Measurements from ENCODE around the gene PLIN5.

DNA sequence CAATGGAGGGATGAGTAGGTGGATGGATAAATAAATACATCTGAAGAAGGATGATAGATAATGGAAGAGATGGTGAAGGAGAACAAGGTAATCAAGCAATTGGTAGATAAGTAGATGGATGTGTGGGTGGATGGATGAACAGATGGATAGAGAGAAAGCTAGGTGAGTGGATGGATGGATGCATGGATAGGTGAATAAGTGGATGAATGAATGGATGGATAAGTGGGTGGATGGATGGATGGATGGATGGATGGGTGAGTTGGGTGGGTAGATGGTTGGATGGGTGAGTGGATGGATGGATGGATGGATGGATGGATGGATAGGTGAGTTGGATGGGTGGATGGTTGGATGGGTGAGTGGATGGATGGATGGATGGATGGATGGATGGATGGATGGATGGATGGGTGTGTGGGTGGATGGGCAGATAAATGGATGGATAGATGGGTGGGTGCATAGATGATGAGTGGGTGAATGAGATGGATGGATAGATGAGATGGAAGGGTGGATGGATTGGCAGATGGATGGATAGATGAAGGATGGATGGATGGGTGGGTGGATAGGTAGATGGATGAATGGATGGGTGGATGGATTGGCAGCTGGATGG is 18.2 kb upstream of the PLIN5 start:
- no peak for TF ChIP-seq POLR2A (IDR thresholded peaks at IDR 0.05; ENCODE audit: low read depth, low read length)
- TF ChIP-seq POLR2AphosphoS5 (IDR thresholded peaks at IDR 0.05; ENCODE audit: low read depth, low read length), result no peak
